NCI-H510A treated with DMSO at 0.1 percent for 48 hours (cell line): ENCODE results near the gene MIPOL1.

Source experiments
- DNase-seq: peaks from one replicate; lab custom pipeline; 2025; lab: John Stamatoyannopoulos, UW

Gene MIPOL1

GRCh38 chr14:37597914-37598746 is 400.4 kb downstream of the MIPOL1 start:
- no peak for DNase-seq

- DNase-seq: no peak
Measured at GRCh38 chr14:37598747-37599506, 401.2 kb downstream of the MIPOL1 start.

GRCh38 chr14:37599507-37600368 is 402.0 kb downstream of the MIPOL1 start:
- DNase-seq: no peak

GRCh38 chr14:37600880-37601741 is 403.4 kb downstream of the MIPOL1 start:
- DNase-seq: no peak

- DNase-seq: no peak
Measured at GRCh38 chr14:37601865-37602264, 404.1 kb downstream of the MIPOL1 start.
